NT2/D1 (cell line): Measurements from ENCODE around the gene RGS19.

Experiments used
- DNase-seq: peaks from one replicate; pipeline ENCODE4 v3.0.0-alpha.2; 2011; ENCODE audit warnings: low read depth, low spot score
- H3K27me3 ChIP-seq: 2 replicates; pipeline ENCODE4 v1.6.0; 2011; ENCODE audit warnings: mild to moderate bottlenecking; ENCODE audit not compliant: insufficient read length, insufficient read depth
- H3K36me3 ChIP-seq: 2 replicates; pipeline ENCODE4 v1.6.1; 2011; ENCODE audit warnings: mild to moderate bottlenecking, low read length, mixed read lengths; ENCODE audit not compliant: insufficient read depth, insufficient read length
- H3K4me1 ChIP-seq: 2 replicates; pipeline ENCODE4 v1.5.1; 2011; ENCODE audit not compliant: insufficient read depth, insufficient read length
- H3K4me3 ChIP-seq: 2 replicates; pipeline ENCODE4 v1.5.1; 2011; ENCODE audit warnings: low read depth; ENCODE audit not compliant: insufficient read length
- H3K9ac ChIP-seq: 2 replicates; pipeline ENCODE4 v1.6.0; 2011; ENCODE audit warnings: low read depth; ENCODE audit not compliant: insufficient read length
- H3K9me3 ChIP-seq: 2 replicates; pipeline ENCODE4 v1.5.1; 2011; ENCODE audit warnings: mild to moderate bottlenecking, low read length; ENCODE audit not compliant: insufficient read depth
- SUZ12 ChIP-seq: IDR thresholded peaks from 2 replicates; pipeline ENCODE4 v1.6.1; 2011; ENCODE audit not compliant: insufficient read length, insufficient read depth; ENCODE audit errors: extremely low read depth
- YY1 ChIP-seq: IDR thresholded peaks from 2 replicates; pipeline ENCODE4 v1.6.1; 2011; ENCODE audit not compliant: insufficient read length, insufficient read depth
- ZNF274 ChIP-seq: IDR thresholded peaks from 2 replicates; pipeline ENCODE4 v1.6.1; 2011; ENCODE audit warnings: mild to moderate bottlenecking, low read depth, low read length

RGS19 gene

GRCh38 chr20:64055893-64056638 lies 23.3 kb downstream of the RGS19 start:
- H3K4me1 ChIP-seq: peaks cover 47% of the 10 kb centered on the region
- H3K9ac ChIP-seq: peak overlapping the region; percentile 38
- H3K9me3 ChIP-seq: no peaks in the 10 kb centered on the region
- H3K36me3 ChIP-seq: no peaks in the 10 kb centered on the region
- H3K4me3 ChIP-seq: no peak overlapping the region
- no peak for DNase-seq
- H3K27me3 ChIP-seq: no peaks in the 10 kb centered on the region
- TF ChIP-seq SUZ12 (no peak), YY1 (no peak), ZNF274 (no peak)

GRCh38 chr20:64055396-64055892 lies 23.9 kb downstream of the RGS19 start:
- no peak for TF ChIP-seq SUZ12
- TF ChIP-seq YY1: no peak
- TF ChIP-seq ZNF274: no peak
- no peak overlapping the region for H3K4me3 ChIP-seq
- H3K27me3 ChIP-seq: peaks cover under 1% of the 10 kb centered on the region
- H3K9me3 ChIP-seq: no peaks in the 10 kb centered on the region
- no peak for DNase-seq
- H3K4me1 ChIP-seq: peaks cover 49% of the 10 kb centered on the region
- H3K9ac ChIP-seq: peak overlapping the region; percentile 7
- no peaks in the 10 kb centered on the region for H3K36me3 ChIP-seq

- Histone ChIP-seq H3K4me3 (no peak overlapping the region), H3K4me1 (peaks cover 51% of the 10 kb centered on the region), H3K27me3 (peaks cover 8% of the 10 kb centered on the region), H3K36me3 (no peaks in the 10 kb centered on the region), H3K9me3 (no peaks in the 10 kb centered on the region), H3K9ac (peak overlapping the region; percentile 47)
- no peak for DNase-seq
- TF ChIP-seq ZNF274 (no peak), SUZ12 (no peak), YY1 (no peak)
Measured at GRCh38 chr20:64053841-64054661, 25.3 kb downstream of the RGS19 start.

GRCh38 chr20:64052987-64053840 lies 26.1 kb downstream of the RGS19 start:
- Histone ChIP-seq H3K9ac (no peak overlapping the region), H3K27me3 (peaks cover 14% of the 10 kb centered on the region), H3K4me3 (no peak overlapping the region)

GRCh38 chr20:64052326-64052722 lies 27.0 kb downstream of the RGS19 start:
- Histone ChIP-seq H3K27me3 (peaks cover 23% of the 10 kb centered on the region), H3K9me3 (no peaks in the 10 kb centered on the region), H3K36me3 (no peaks in the 10 kb centered on the region), H3K9ac (no peak overlapping the region), H3K4me3 (no peak overlapping the region), H3K4me1 (peaks cover 48% of the 10 kb centered on the region)
- TF ChIP-seq YY1: no peak
- TF ChIP-seq SUZ12: no peak
- no peak for TF ChIP-seq ZNF274
- DNase-seq: no peak

More at GRCh38 chr20:64052987-64053840, 26.1 kb downstream of the RGS19 start:
- H3K9me3 ChIP-seq: no peaks in the 10 kb centered on the region
- no peak for TF ChIP-seq SUZ12
- no peak for TF ChIP-seq YY1
- no peak for TF ChIP-seq ZNF274
- DNase-seq: no peak
- peaks cover 50% of the 10 kb centered on the region for H3K4me1 ChIP-seq
- no peaks in the 10 kb centered on the region for H3K36me3 ChIP-seq

GRCh38 chr20:64051561-64052325 lies 27.6 kb downstream of the RGS19 start:
- TF ChIP-seq ZNF274: no peak
- TF ChIP-seq YY1: no peak
- TF ChIP-seq SUZ12: no peak
- peaks cover 29% of the 10 kb centered on the region for H3K27me3 ChIP-seq
- peaks cover 43% of the 10 kb centered on the region for H3K4me1 ChIP-seq
- H3K9ac ChIP-seq: peak overlapping the region; percentile 21
- H3K9me3 ChIP-seq: no peaks in the 10 kb centered on the region
- peaks cover 3% of the 10 kb centered on the region for H3K36me3 ChIP-seq
- no peak for DNase-seq
- H3K4me3 ChIP-seq: no peak overlapping the region
